Measurements from ENCODE around the gene DHX40. TPM values are rescaled to one million over a fixed set of nuclear protein-coding genes. Genes with fewer than 3 reads are reported as not detected.
A peak's percentile ranks its signal among the peaks of the same experiment; 100 is the strongest.

DHX40 gene
- total and polyA plus RNA-seq, 2 of the 13 experiments (the other 11 are each of a cell fraction or from before 2014, with no cell fraction given), result 22.2 to 37.0 TPM

DNA sequence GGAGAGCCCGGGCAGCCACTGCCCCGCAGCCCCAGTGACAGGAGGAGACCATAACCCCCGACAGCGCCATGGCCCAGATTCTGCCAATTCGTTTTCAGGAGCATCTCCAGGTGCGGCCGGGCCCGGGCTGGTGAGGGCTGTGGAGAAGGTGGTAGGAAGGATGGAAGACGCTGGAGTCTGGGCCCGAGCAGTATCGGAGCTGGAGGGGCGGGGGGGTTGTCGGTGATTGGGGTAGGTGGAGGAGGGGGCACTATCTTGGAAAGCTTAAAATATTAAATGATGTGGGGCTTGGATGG is 54.6 kb downstream of the DHX40 start (continued):
- no peak for TF ChIP-seq KLF9 (CRISPR knock-in tag; IDR thresholded peaks at IDR 0.05; ENCODE audit: low read depth)
- TF ChIP-seq MEIS1 (CRISPR knock-in tag; IDR thresholded peaks at IDR 0.05; ENCODE audit: borderline replicate concordance), result no peak
- TF ChIP-seq, protein P1, sequence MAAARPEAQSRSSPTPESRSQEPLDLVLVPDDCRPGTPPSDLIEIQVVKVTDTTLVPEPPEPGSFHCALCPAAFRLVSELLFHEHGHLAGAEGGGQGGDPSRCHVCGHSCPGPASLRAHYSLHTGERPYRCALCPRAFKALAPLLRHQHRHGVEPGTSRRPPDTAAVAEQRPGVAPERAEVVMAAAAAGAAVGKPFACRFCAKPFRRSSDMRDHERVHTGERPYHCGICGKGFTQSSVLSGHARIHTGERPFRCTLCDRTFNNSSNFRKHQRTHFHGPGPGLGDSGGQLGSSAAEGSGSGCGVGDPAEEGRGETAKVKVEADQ (CRISPR knock-in tag; IDR thresholded peaks at IDR 0.05; ENCODE audit: borderline replicate concordance), result no peak
- TF ChIP-seq ZBTB39 (CRISPR knock-in tag; IDR thresholded peaks at IDR 0.05), result no peak; the same call in 1 of the 2 replicates
- no peak for TF ChIP-seq DRAP1 (CRISPR knock-in tag; IDR thresholded peaks at IDR 0.05)
- no peak for TF ChIP-seq ZNF260 (CRISPR knock-in tag; IDR thresholded peaks at IDR 0.05; ENCODE audit: borderline replicate concordance, low read depth)
- TF ChIP-seq TAF15 (IDR thresholded peaks at IDR 0.05; ENCODE audit: low read depth, low read length, poor library complexity, severe bottlenecking), result peak; percentile 60
- TF ChIP-seq FOXA3 (CRISPR knock-in tag; IDR thresholded peaks at IDR 0.05), result no peak
- TF ChIP-seq NFIB (CRISPR knock-in tag; IDR thresholded peaks at IDR 0.05; ENCODE audit: borderline replicate concordance), result no peak
- TF ChIP-seq ZNF781 (CRISPR knock-in tag; IDR thresholded peaks at IDR 0.05; ENCODE audit: borderline replicate concordance, not compliant biosample characterization), result peak; percentile 5
- TF ChIP-seq MXD4 (CRISPR knock-in tag; IDR thresholded peaks at IDR 0.05), result no peak
- TF ChIP-seq ZNF660 (CRISPR knock-in tag; IDR thresholded peaks at IDR 0.05; ENCODE audit: borderline replicate concordance, low read depth), result no peak
- TF ChIP-seq HOXA9 (CRISPR knock-in tag; IDR thresholded peaks at IDR 0.05; ENCODE audit: borderline replicate concordance), result 0 out of 2 replicates have a peak, but pooled peaks have one; percentile 12
- no peak for TF ChIP-seq XBP1 (CRISPR knock-in tag; IDR thresholded peaks at IDR 0.05)
- TF ChIP-seq ZNF782 (CRISPR knock-in tag; IDR thresholded peaks at IDR 0.05; ENCODE audit: borderline replicate concordance), result 0 out of 2 replicates have a peak, but pooled peaks have one; percentile 53
- TF ChIP-seq SNAI1 (CRISPR knock-in tag; IDR thresholded peaks at IDR 0.05; ENCODE audit: borderline replicate concordance), result 0 out of 2 replicates have a peak, but pooled peaks have one; percentile 7
- TF ChIP-seq PHF5A (CRISPR knock-in tag; IDR thresholded peaks at IDR 0.05; ENCODE audit: low read depth, unreplicated experiment), result no peak
- no peak for TF ChIP-seq SOX5 (CRISPR knock-in tag; IDR thresholded peaks at IDR 0.05; ENCODE audit: borderline replicate concordance)
- 0 out of 2 replicates have a peak, but pooled peaks have one; percentile 22 for TF ChIP-seq SATB2 (CRISPR knock-in tag; IDR thresholded peaks at IDR 0.05)
- peak; percentile 6; the same call in 1 of the 2 replicates for TF ChIP-seq ZNF264 (CRISPR knock-in tag; IDR thresholded peaks at IDR 0.05)
- peak; percentile 4; the same call in 1 of the 2 replicates for TF ChIP-seq ZBTB26 (CRISPR knock-in tag; IDR thresholded peaks at IDR 0.05; ENCODE audit: borderline replicate concordance)
- TF ChIP-seq MTERF4 (CRISPR knock-in tag; IDR thresholded peaks at IDR 0.05), result 0 out of 2 replicates have a peak, but pooled peaks have one; percentile 72

Measured in HepG2 (cell line).